ENCODE results near the gene SLC25A21.

The SLC25A21 gene

GRCh38 chr14:37202812-37203211 lies 30.4 kb upstream of the SLC25A21 start:
- no peak for DNase-seq (ENCODE audit: low spot score)
- no peak for TF ChIP-seq CTCF (IDR thresholded peaks at IDR 0.05; ENCODE audit: extremely low read depth, missing control alignments)

- no peak for DNase-seq (ENCODE audit: low spot score)
- no peak for TF ChIP-seq CTCF (IDR thresholded peaks at IDR 0.05; ENCODE audit: extremely low read depth, missing control alignments)
Observed at GRCh38 chr14:37202265-37202664, 29.9 kb upstream of the SLC25A21 start.

GRCh38 chr14:37201724-37202123 lies 29.3 kb upstream of the SLC25A21 start:
- no peak for TF ChIP-seq CTCF (IDR thresholded peaks at IDR 0.05; ENCODE audit: extremely low read depth, missing control alignments)

GRCh38 chr14:37198907-37199306 lies 26.5 kb upstream of the SLC25A21 start:
- no peak for TF ChIP-seq CTCF (IDR thresholded peaks at IDR 0.05; ENCODE audit: extremely low read depth, missing control alignments)
- no peak for DNase-seq (ENCODE audit: low spot score)

More at GRCh38 chr14:37201724-37202123, 29.3 kb upstream of the SLC25A21 start:
- no peak for DNase-seq (ENCODE audit: low spot score)

- no peak for TF ChIP-seq CTCF (IDR thresholded peaks at IDR 0.05; ENCODE audit: extremely low read depth, missing control alignments)
- DNase-seq (ENCODE audit: low spot score), result no peak
Observed at GRCh38 chr14:37198273-37198598, 25.8 kb upstream of the SLC25A21 start.

GRCh38 chr14:37197421-37198272 lies 25.2 kb upstream of the SLC25A21 start, which contains the start of gene MIPOL1:
TSS of gene MIPOL1 (plus strand) at chr14:37197937. CDS start at chr14:37247889, 49,952 bp downstream.
- TF ChIP-seq CTCF (IDR thresholded peaks at IDR 0.05; ENCODE audit: extremely low read depth, missing control alignments), result no peak
- no peak for DNase-seq (ENCODE audit: low spot score)

GRCh38 chr14:37196604-37197420 lies 24.4 kb upstream of the SLC25A21 start:
- DNase-seq (ENCODE audit: low spot score), result no peak

More at GRCh38 chr14:37196604-37197420, 24.4 kb upstream of the SLC25A21 start:
- no peak for TF ChIP-seq CTCF (IDR thresholded peaks at IDR 0.05; ENCODE audit: extremely low read depth, missing control alignments)

Measured in GM20000 (cell line).